ENCODE data around the gene GABBR2. TPM values are rescaled to one million over a fixed set of nuclear protein-coding genes. Genes with fewer than 3 reads are reported as not detected.

Gene GABBR2
- total RNA-seq, 1 experiment from 2014 or later, result 0.23 TPM

DNA sequence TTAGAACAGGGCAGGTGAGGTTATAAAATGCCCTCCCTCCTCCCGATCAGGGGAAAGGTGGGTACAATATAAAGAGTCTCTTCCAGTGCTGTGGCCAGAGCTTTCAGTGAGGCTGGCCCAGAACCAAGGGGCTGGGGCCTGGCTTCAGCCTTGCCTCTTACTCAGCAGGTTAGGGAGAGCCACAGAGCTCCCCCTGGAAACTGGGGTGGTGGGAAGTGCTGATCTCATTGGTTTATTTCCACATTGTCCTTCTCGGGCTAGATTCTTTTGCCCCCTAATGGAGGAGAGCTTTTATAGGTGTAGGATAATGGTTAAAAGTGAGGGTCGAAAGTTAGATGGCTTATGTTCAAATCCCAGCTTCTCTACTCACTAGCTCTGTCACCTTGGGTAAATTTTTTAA, 266.6 kb downstream of the GABBR2 start:
- H3K4me3 ChIP-seq (ENCODE audit: low read depth, low read length), result no peak overlapping the region
- H3K27me3 ChIP-seq (replicated peaks; ENCODE audit: control insufficient read depth, insufficient read depth, low read length), result no peaks in the 10 kb centered on the region
- Mint-ChIP-seq H3K27me3 (ENCODE audit: insufficient read depth, unreplicated experiment) (peaks cover 11% of the 10 kb centered on the region), H3K9me3 (ENCODE audit: unreplicated experiment) (no peaks in the 10 kb centered on the region), H3K27ac (ENCODE audit: unreplicated experiment) (no peak overlapping the region), H3K4me3 (ENCODE audit: unreplicated experiment) (no peak overlapping the region), H3K36me3 (ENCODE audit: insufficient read depth, unreplicated experiment) (no peaks in the 10 kb centered on the region), H3K4me1 (ENCODE audit: low read depth, unreplicated experiment) (no peaks in the 10 kb centered on the region)
- H3K36me3 ChIP-seq (ENCODE audit: control insufficient read depth, insufficient read depth, low read length), result no peaks in the 10 kb centered on the region
- no peak for DNase-seq
- H3K4me1 ChIP-seq, result no peaks in the 10 kb centered on the region
- TF ChIP-seq, protein P1, sequence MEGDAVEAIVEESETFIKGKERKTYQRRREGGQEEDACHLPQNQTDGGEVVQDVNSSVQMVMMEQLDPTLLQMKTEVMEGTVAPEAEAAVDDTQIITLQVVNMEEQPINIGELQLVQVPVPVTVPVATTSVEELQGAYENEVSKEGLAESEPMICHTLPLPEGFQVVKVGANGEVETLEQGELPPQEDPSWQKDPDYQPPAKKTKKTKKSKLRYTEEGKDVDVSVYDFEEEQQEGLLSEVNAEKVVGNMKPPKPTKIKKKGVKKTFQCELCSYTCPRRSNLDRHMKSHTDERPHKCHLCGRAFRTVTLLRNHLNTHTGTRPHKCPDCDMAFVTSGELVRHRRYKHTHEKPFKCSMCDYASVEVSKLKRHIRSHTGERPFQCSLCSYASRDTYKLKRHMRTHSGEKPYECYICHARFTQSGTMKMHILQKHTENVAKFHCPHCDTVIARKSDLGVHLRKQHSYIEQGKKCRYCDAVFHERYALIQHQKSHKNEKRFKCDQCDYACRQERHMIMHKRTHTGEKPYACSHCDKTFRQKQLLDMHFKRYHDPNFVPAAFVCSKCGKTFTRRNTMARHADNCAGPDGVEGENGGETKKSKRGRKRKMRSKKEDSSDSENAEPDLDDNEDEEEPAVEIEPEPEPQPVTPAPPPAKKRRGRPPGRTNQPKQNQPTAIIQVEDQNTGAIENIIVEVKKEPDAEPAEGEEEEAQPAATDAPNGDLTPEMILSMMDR (IDR thresholded peaks at IDR 0.05; ENCODE audit: insufficient read depth in 1 of 2, low read depth in 1 of 2, low read length in 1 of 2, severe bottlenecking in 1 of 2, unreplicated experiment in 1 of 2), result no peak
- H3K9me3 ChIP-seq, result no peaks in the 10 kb centered on the region
- intact Hi-C loops (cut with micrococcal nuclease; ENCODE audit: unreplicated experiment), result loop anchor here (5.0 kb wide), 1 partner anchor 125 kb away; no protein-coding TSS in a partner anchor
- no TSS peak for BruUV-seq (replicated peaks)
- POLR2A ChIA-PET, result no interaction called here
- CTCF ChIA-PET, result no interaction called here

DNA sequence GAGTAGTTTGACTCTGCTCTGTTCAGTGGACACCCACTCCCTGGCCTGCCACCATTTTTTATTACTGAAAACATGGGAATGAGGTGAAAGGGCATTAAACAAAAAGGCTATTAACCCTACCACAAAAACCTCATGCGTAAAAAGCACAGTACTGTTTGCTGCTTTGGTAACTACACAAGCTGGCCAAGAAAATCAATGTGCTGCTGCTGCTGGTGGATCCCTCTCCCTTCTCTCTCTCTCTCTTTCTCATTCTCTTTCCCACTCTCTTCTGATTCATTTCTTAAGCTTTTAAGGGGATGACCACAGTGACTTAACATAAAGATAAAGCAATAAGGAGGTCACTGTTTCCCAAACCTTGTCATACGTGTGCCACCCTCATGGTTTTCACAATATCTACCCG, 270.1 kb downstream of the GABBR2 start:
- TF ChIP-seq, protein P1 (IDR thresholded peaks at IDR 0.05; ENCODE audit: insufficient read depth in 1 of 2, low read depth in 1 of 2, low read length in 1 of 2, severe bottlenecking in 1 of 2, unreplicated experiment in 1 of 2), result no peak
- ChIA-PET POLR2A (no interaction called here), CTCF (no interaction called here)
- Histone ChIP-seq H3K4me1 (no peaks in the 10 kb centered on the region), H3K36me3 (ENCODE audit: control insufficient read depth, insufficient read depth, low read length) (no peaks in the 10 kb centered on the region), H3K27me3 (replicated peaks; ENCODE audit: control insufficient read depth, insufficient read depth, low read length) (no peaks in the 10 kb centered on the region), H3K9me3 (no peaks in the 10 kb centered on the region), H3K4me3 (ENCODE audit: low read depth, low read length) (no peak overlapping the region)
- Mint-ChIP-seq H3K9me3 (ENCODE audit: unreplicated experiment) (no peaks in the 10 kb centered on the region), H3K36me3 (ENCODE audit: insufficient read depth, unreplicated experiment) (no peaks in the 10 kb centered on the region), H3K27me3 (ENCODE audit: insufficient read depth, unreplicated experiment) (no peaks in the 10 kb centered on the region), H3K4me3 (ENCODE audit: unreplicated experiment) (no peak overlapping the region), H3K27ac (ENCODE audit: unreplicated experiment) (no peak overlapping the region), H3K4me1 (ENCODE audit: low read depth, unreplicated experiment) (no peaks in the 10 kb centered on the region)
- intact Hi-C loops (cut with micrococcal nuclease; ENCODE audit: unreplicated experiment), result no loop called here
- DNase-seq, result no peak
- no TSS peak for BruUV-seq (replicated peaks)

DNA sequence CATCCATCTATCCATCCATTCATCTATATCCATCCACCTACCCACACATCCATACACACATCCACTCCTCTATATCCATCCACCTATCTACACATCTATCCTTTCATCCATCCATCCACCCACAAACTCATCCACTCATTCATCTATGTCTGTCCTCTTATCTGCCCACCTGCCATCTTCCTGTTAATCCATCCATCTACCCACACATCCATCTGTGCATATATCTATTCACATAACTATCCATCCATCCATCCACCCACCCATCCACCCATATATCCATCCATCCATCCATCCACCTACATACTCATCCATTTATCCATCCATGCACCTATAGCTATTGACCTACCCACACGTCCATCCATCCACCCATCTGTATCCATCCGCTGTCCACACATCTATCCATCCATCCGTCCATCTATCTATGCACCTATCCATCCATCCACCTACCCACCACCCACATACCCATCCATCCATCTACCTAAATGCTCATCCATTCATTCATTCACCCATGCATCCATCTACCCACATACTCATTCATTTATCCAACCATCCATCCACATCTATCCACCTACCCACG, 271.2 kb downstream of the GABBR2 start:
- no peaks in the 10 kb centered on the region for H3K27me3 Mint-ChIP-seq (ENCODE audit: insufficient read depth, unreplicated experiment)
- intact Hi-C loops (cut with micrococcal nuclease; ENCODE audit: unreplicated experiment), result no loop called here
- no peaks in the 10 kb centered on the region for H3K27me3 ChIP-seq (replicated peaks; ENCODE audit: control insufficient read depth, insufficient read depth, low read length)
- no TSS peak for BruUV-seq (replicated peaks)
- no peak for DNase-seq
- TF ChIP-seq, protein P1 (IDR thresholded peaks at IDR 0.05; ENCODE audit: insufficient read depth in 1 of 2, low read depth in 1 of 2, low read length in 1 of 2, severe bottlenecking in 1 of 2, unreplicated experiment in 1 of 2), result no peak
- no peaks in the 10 kb centered on the region for H3K9me3 Mint-ChIP-seq (ENCODE audit: unreplicated experiment)
- no peaks in the 10 kb centered on the region for H3K36me3 ChIP-seq (ENCODE audit: control insufficient read depth, insufficient read depth, low read length)
- H3K36me3 Mint-ChIP-seq (ENCODE audit: insufficient read depth, unreplicated experiment), result no peaks in the 10 kb centered on the region
- H3K27ac Mint-ChIP-seq (ENCODE audit: unreplicated experiment), result no peak overlapping the region
- ChIA-PET CTCF (no interaction called here), POLR2A (no interaction called here)
- no peaks in the 10 kb centered on the region for H3K4me1 Mint-ChIP-seq (ENCODE audit: low read depth, unreplicated experiment)
- no peaks in the 10 kb centered on the region for H3K4me1 ChIP-seq
- no peak overlapping the region for H3K4me3 ChIP-seq (ENCODE audit: low read depth, low read length)
- no peaks in the 10 kb centered on the region for H3K9me3 ChIP-seq
- H3K4me3 Mint-ChIP-seq (ENCODE audit: unreplicated experiment), result no peak overlapping the region

All from Caco-2 (cell line).